IPS-20b (cell line): ENCODE measurements around the gene ADGRV1.

Source experiments
- H3K27ac ChIP-seq: one replicate; pipeline ENCODE4 v1.5.1; 2013; ENCODE audit warnings: low read length
- H3K27me3 ChIP-seq: 2 replicates; pipeline ENCODE4 v1.6.1; 2013; ENCODE audit warnings: mild to moderate bottlenecking, low read length, inconsistent platforms; ENCODE audit not compliant: insufficient read depth
- H3K36me3 ChIP-seq: 2 replicates; pipeline ENCODE4 v1.6.1; 2013; ENCODE audit warnings: low read depth, mild to moderate bottlenecking, inconsistent platforms, low read length, moderate library complexity; ENCODE audit not compliant: insufficient read depth
- H3K4me1 ChIP-seq: 2 replicates; pipeline ENCODE4 v1.6.1; 2013; ENCODE audit warnings: mild to moderate bottlenecking, control low read depth, inconsistent platforms, low read length, moderate library complexity; ENCODE audit not compliant: insufficient read depth
- H3K4me3 ChIP-seq: 2 replicates; pipeline ENCODE4 v1.5.1; 2013; ENCODE audit warnings: mild to moderate bottlenecking, low read length, inconsistent platforms
- H3K9ac ChIP-seq: 2 replicates; pipeline ENCODE4 v1.6.1; 2013; ENCODE audit warnings: low read depth, mild to moderate bottlenecking, inconsistent platforms, low read length, moderate library complexity
- H3K9me3 ChIP-seq: 2 replicates; pipeline ENCODE4 v1.6.1; 2013; ENCODE audit warnings: mild to moderate bottlenecking, low read depth, low read length, inconsistent platforms; ENCODE audit not compliant: insufficient read depth

ADGRV1 gene

DNA sequence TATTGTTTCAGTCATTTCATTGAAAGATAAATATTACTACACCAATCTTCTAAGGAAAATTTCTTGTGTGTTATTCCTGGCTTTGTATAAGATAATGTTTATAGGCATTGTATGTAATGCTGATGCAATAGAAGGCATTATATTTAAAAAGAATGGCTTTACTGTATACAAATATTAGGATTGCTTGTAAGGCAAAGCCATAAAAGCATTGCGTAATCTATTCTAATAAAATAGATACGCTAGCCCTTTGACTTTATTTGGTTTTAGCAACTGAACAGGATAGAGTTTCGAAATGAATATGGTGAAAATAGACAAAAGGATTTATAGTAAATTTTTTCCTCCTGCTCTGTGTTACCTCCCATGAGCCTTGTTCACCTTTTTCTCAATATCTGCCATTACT, 23.7 kb upstream of the ADGRV1 start:
- no peaks in the 10 kb centered on the region for H3K27me3 ChIP-seq
- no peak overlapping the region for H3K27ac ChIP-seq
- H3K36me3 ChIP-seq = no peaks in the 10 kb centered on the region
- H3K4me1 ChIP-seq = peaks cover 15% of the 10 kb centered on the region
- no peak overlapping the region for H3K4me3 ChIP-seq
- H3K9me3 ChIP-seq = no peaks in the 10 kb centered on the region
- H3K9ac ChIP-seq = no peak overlapping the region

DNA sequence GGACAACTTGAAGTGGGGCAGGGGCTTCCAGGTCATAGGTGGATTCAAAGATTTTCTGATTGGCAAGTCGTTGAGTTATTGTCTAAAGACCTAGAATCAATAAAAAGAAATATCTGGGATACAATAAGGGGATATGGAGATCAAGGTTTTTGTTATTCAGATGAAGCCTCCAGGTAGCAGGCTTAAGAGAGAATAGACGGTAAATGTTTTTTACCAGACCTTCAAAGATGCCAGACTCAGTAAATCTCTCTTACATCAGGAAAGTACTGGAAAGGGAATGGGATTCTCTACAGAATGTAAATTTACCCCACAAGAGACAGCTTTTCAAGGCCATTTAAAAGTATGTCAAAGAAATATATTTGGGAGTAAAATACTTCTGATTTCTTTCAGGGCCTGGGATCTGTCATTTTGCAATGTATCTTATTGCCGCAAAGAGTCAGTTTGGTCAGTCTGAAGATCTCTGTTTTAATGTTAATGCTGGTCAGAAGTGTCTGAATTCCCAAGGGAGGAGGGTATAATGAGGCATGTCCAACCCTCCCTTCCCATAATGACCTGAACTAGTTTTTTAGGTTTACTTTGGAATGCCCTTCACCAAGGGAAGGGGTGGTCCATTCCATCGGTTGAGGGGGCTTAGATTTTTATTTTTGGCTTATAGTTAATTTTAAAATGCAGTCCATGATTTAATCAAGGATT, 15.6 kb upstream of the ADGRV1 start:
- no peaks in the 10 kb centered on the region for H3K9me3 ChIP-seq
- no peak overlapping the region for H3K9ac ChIP-seq
- no peaks in the 10 kb centered on the region for H3K36me3 ChIP-seq
- peak overlapping the region; percentile 62 for H3K27ac ChIP-seq
- no peaks in the 10 kb centered on the region for H3K27me3 ChIP-seq
- H3K4me3 ChIP-seq = peak overlapping the region; percentile 37
- peaks cover 30% of the 10 kb centered on the region; the same call in 1 of the 2 replicates for H3K4me1 ChIP-seq

DNA sequence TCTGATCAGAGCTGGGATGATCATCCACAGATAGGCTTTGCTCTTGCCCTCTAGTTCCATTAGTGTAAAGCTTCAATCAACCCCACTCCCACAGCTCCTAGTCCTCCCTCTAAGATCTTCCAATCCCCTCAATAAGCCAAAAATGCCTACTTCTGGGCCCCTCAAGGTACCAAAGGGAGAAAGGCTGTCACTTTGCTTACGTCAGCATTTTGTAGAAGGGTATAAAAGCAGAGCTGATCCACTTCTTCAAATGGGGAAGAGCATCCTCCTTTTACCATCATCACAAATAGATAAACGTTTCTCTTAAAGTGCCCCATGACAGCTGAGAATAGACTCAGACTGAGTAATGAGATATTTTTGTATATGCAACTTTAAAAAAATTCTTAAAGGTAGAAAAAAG, 13.1 kb upstream of the ADGRV1 start:
- no peaks in the 10 kb centered on the region for H3K9me3 ChIP-seq
- no peak overlapping the region for H3K4me3 ChIP-seq
- H3K36me3 ChIP-seq = no peaks in the 10 kb centered on the region
- no peaks in the 10 kb centered on the region for H3K27me3 ChIP-seq
- H3K27ac ChIP-seq = no peak overlapping the region
- H3K4me1 ChIP-seq = peaks cover 30% of the 10 kb centered on the region; the same call in 1 of the 2 replicates
- no peak overlapping the region for H3K9ac ChIP-seq

DNA sequence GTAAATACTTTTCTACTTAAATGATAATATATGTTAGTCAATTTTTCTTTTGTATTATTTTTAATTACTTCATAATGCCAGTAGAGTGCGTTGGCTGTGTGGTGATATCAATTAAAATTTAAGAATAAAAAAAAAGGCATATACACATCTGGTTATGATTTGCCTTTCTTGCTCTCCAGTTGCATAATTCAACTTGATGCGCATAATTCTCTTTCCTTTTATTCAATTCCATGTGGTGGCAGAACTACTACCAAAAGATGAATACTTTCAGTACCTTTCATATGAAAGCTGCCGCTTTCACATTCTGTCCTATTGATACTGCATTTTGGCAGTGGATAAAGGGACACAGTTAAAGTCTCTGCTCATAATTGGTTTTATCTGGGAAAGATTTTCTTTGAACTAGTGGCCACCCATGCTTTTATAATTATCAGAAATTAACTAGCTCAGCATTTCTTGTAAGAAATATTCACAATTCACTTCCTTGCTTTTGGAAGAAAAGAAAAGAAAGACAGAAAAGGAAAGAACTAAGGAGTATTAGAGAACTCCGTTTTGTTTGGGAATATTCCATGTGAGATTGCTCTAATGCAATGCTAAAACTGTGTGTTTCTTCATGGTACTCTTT, 12.3 kb upstream of the ADGRV1 start:
- H3K4me3 ChIP-seq = no peak overlapping the region
- H3K9ac ChIP-seq = no peak overlapping the region
- no peaks in the 10 kb centered on the region for H3K9me3 ChIP-seq
- H3K36me3 ChIP-seq = no peaks in the 10 kb centered on the region
- no peak overlapping the region for H3K27ac ChIP-seq
- peaks cover 30% of the 10 kb centered on the region; the same call in 1 of the 2 replicates for H3K4me1 ChIP-seq
- H3K27me3 ChIP-seq = no peaks in the 10 kb centered on the region

DNA sequence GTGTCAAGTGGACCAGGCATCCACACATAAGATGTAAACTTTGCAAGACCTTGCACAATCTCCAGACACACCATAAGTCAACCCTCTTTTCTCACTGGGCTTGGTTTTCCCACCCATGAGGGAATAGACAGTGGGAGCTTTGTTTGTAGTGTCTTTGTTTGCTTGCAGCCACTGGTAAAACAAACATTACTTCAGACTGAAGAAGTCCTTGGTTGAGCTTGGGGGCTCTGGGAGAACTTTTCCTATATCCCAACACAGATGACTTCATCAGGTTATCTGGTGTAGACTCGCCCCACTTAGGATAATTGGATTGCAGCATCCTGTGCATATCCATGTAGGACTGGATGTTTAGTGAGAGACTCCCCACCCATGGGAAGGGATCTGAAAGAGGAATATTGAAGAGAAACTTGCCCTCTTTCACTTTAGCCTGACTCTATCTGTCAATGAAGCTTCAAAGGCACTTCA, 11.5 kb upstream of the ADGRV1 start:
- no peaks in the 10 kb centered on the region for H3K36me3 ChIP-seq
- no peaks in the 10 kb centered on the region for H3K9me3 ChIP-seq
- H3K27ac ChIP-seq = no peak overlapping the region
- H3K4me1 ChIP-seq = peaks cover 30% of the 10 kb centered on the region; the same call in 1 of the 2 replicates
- no peak overlapping the region for H3K4me3 ChIP-seq
- H3K9ac ChIP-seq = no peak overlapping the region
- no peaks in the 10 kb centered on the region for H3K27me3 ChIP-seq

DNA sequence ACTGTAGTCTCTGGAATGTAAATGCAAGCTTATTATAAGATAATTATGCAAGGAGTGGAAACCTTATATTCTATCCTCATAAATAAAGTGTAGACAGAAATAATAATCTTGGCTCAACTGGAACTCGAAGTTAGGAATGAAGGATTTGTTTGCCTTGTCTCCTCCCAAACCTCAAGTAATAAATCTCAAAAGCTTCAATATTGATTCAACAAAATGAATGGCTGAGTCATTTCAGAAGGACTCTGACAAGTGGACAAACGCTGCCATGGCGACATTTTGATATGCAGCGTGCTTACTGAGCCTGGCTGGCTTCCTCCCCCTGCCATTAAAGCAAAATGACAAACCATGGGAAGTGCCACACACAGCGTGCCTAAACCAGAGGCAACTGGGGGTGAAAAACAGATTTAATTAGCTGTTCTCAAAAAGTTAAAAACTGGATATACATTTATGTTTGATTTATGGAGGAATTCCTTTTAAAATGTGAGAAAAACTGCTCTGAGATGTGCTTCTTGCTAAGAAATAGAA, 10.5 kb upstream of the ADGRV1 start:
- H3K36me3 ChIP-seq = no peaks in the 10 kb centered on the region
- H3K27ac ChIP-seq = no peak overlapping the region
- no peak overlapping the region for H3K9ac ChIP-seq
- peaks cover 24% of the 10 kb centered on the region; the same call in 1 of the 2 replicates for H3K4me1 ChIP-seq
- H3K27me3 ChIP-seq = no peaks in the 10 kb centered on the region
- H3K4me3 ChIP-seq = no peak overlapping the region
- H3K9me3 ChIP-seq = no peaks in the 10 kb centered on the region

DNA sequence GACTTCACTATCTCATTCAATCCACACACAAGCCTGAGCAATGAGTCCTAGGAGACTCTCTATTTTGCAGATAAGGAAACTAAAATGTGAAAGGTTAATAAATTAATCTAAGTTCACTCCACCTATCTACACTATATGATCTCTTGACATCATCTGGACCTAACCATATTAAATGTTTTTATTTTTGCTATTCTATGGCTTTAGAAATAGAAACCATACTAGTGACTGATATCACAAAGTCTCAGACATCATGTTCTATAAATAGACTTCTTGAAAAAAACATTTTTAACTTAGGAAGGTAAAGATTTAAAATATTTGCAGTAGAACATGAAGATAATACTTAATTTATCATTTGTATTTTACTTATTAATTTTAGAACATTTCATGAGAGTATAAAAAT, 9.4 kb upstream of the ADGRV1 start:
- Histone ChIP-seq H3K27me3 (no peaks in the 10 kb centered on the region), H3K4me1 (peaks cover 25% of the 10 kb centered on the region), H3K4me3 (no peak overlapping the region), H3K27ac (no peak overlapping the region), H3K9ac (no peak overlapping the region), H3K36me3 (no peaks in the 10 kb centered on the region), H3K9me3 (no peaks in the 10 kb centered on the region)

DNA sequence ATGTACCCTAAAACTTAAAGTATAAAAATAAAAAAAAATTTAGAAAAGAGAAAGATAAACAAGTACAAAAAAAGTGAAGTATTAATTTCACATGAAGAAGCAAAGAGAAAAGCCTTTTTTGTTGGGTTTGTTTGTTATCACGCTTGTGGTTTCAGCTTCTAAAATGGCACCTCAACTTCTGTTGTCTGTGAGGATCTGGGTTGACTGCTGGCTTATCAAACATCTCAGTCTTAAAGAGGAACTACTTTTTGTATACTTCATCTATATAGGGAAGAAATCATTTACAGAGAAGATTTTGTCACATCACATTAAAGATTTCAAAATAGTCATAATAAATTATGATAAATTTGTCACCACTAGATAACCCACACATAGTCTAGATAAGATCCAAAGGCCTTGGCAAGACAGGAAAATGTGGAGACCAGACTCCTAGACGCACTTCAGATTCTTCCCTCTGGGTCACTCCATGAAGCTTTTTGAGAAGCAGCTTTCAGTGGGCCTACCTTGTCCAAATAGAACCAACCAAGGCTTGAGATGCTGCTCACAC, 8.8 kb upstream of the ADGRV1 start:
- H3K4me1 ChIP-seq = peaks cover 31% of the 10 kb centered on the region
- H3K9ac ChIP-seq = no peak overlapping the region

DNA sequence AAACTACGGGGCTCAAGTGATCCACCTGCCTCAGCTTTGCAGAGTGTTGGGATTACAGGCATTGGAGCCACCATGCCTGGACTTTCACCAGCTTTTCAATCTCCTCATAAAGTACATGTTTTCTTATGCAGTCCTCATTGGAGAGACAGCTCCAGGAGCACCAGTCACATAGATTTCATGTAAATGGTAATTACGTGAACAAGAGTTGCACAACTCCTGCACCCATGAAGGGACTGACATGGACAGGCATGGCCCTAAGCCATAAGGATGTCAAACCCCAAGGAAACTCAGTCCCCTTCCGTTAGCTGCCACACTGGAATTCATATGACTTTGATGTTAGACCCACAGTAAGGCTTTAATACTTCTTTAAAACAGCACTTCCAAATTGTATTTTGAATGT, 7.6 kb upstream of the ADGRV1 start:
- Histone ChIP-seq H3K9me3 (no peaks in the 10 kb centered on the region), H3K27ac (no peak overlapping the region), H3K9ac (no peak overlapping the region), H3K4me3 (no peak overlapping the region), H3K4me1 (peaks cover 42% of the 10 kb centered on the region), H3K27me3 (no peaks in the 10 kb centered on the region), H3K36me3 (no peaks in the 10 kb centered on the region)

More for the DNA sequence above, 8.8 kb upstream of the ADGRV1 start:
- H3K9me3 ChIP-seq = no peaks in the 10 kb centered on the region
- no peaks in the 10 kb centered on the region for H3K36me3 ChIP-seq
- H3K27me3 ChIP-seq = no peaks in the 10 kb centered on the region
- H3K27ac ChIP-seq = no peak overlapping the region
- no peak overlapping the region for H3K4me3 ChIP-seq

DNA sequence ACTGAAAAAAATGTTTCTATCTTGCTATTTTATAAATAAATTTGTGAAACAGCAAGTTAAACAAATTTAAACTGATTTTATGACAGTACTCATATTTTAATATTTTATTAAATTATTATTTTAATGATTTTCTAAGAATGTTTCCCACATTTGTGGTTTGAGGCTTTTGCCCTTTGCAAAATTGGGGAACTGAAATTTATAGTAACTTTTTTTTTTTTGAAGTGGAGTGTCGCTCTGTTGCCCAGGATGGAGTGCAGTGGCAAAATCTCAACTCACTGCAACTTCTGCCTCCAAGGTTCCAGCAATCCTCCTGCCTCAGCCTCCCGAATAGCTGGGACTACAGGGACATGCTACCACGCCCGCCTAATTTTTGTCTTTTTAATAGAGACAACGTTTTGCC, 7.2 kb upstream of the ADGRV1 start:
- no peak overlapping the region for H3K4me3 ChIP-seq
- H3K4me1 ChIP-seq = peaks cover 44% of the 10 kb centered on the region
- H3K9me3 ChIP-seq = no peaks in the 10 kb centered on the region
- no peaks in the 10 kb centered on the region for H3K36me3 ChIP-seq
- H3K27me3 ChIP-seq = no peaks in the 10 kb centered on the region
- no peak overlapping the region for H3K9ac ChIP-seq
- H3K27ac ChIP-seq = no peak overlapping the region

DNA sequence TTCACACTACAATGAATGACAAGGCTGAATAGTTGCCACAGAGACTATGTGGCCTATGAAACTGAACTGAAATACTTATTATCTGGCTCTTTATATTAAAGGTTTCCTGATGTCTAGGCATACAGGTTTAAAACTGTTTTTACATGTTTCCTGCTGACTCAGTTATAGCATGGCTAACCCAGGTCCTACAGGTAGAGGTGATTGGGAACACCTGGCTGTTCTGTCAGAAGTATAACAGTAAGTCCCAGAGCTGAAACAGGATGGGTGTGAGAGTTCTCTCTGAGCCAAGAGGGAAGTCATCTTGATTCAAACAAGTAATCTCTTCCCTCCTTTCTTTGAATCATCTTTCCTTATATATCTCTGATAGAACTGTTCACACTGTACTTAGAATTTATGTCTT, 4.9 kb upstream of the ADGRV1 start:
- Histone ChIP-seq H3K27ac (no peak overlapping the region), H3K9me3 (no peaks in the 10 kb centered on the region), H3K27me3 (no peaks in the 10 kb centered on the region), H3K9ac (peak overlapping the region; percentile 18; the same call in 1 of the 2 replicates), H3K36me3 (no peaks in the 10 kb centered on the region), H3K4me1 (peaks cover 44% of the 10 kb centered on the region), H3K4me3 (peak overlapping the region; percentile 19)
